SH-SY5Y (cell line): ENCODE measurements around the gene SYTL2.

Source experiments
- GATA2 ChIP-seq: IDR thresholded peaks from 2 replicates; pipeline ENCODE4 v1.6.1; 2011; ENCODE audit warnings: mild to moderate bottlenecking, low read depth, low read length
- GATA3 ChIP-seq: IDR thresholded peaks from 2 replicates; pipeline ENCODE4 v1.6.1; 2011; ENCODE audit warnings: low read depth, mild to moderate bottlenecking, low read length, moderate library complexity

DNA sequence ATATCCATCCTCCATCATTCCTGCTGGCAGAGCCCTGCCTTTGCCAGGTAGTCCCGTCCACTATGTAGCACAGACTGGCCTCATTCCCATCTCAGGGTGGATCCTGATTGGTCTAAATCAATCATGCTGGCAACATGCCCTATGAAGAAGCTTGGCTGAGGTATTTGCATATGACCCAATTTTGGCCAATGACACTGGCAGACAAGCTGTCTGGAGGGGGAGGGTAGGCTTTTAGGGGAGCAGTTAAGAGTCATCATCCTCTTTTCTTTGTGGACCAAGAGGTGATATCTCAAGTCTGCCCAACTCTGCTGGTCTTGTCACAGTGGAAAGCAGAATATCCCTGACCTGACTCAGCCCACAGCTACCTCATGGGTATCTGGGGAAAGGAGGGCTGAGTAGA is 130.0 kb downstream of the SYTL2 start:
- no peak for TF ChIP-seq GATA3
- TF ChIP-seq GATA2 = no peak
